ENCODE data around the gene SEMA5A.
A peak's percentile ranks its signal among the peaks of the same experiment; 100 is the strongest.

The SEMA5A gene

GRCh38 chr5:9477537-9477936, 68.3 kb downstream of the SEMA5A start:
- no peak for DNase-seq (ENCODE audit: low read depth)

- no peak for DNase-seq (ENCODE audit: low read depth)
Measured at GRCh38 chr5:9474219-9475002, 71.5 kb downstream of the SEMA5A start.

- DNase-seq (ENCODE audit: low read depth) = peak; percentile 69
Measured at GRCh38 chr5:9473624-9474023, 72.3 kb downstream of the SEMA5A start.

- DNase-seq (ENCODE audit: low read depth) = no peak
Measured at GRCh38 chr5:9470410-9470809, 75.5 kb downstream of the SEMA5A start.

GRCh38 chr5:9468060-9468388, 77.9 kb downstream of the SEMA5A start:
- peak; percentile 94 for DNase-seq (ENCODE audit: low read depth)

GRCh38 chr5:9467199-9468059, 78.4 kb downstream of the SEMA5A start:
- no peak for DNase-seq (ENCODE audit: low read depth)

- peak; percentile 29 for DNase-seq (ENCODE audit: low read depth)
Measured at GRCh38 chr5:9466697-9467096, 79.2 kb downstream of the SEMA5A start.

GRCh38 chr5:9464478-9464877, 81.4 kb downstream of the SEMA5A start:
- DNase-seq (ENCODE audit: low read depth) = no peak

GRCh38 chr5:9462109-9462508, 83.8 kb downstream of the SEMA5A start:
- DNase-seq (ENCODE audit: low read depth) = no peak

GRCh38 chr5:9460885-9461645, 84.8 kb downstream of the SEMA5A start:
- no peak for DNase-seq (ENCODE audit: low read depth)

- peak; percentile 89 for DNase-seq (ENCODE audit: low read depth)
Measured at GRCh38 chr5:9456435-9457042, 89.3 kb downstream of the SEMA5A start.

- DNase-seq (ENCODE audit: low read depth) = no peak
Measured at GRCh38 chr5:9455826-9456434, 89.9 kb downstream of the SEMA5A start.

GRCh38 chr5:9454491-9454890, 91.4 kb downstream of the SEMA5A start:
- DNase-seq (ENCODE audit: low read depth) = no peak

GRCh38 chr5:9454012-9454481, 91.8 kb downstream of the SEMA5A start:
- peak; percentile 82 for DNase-seq (ENCODE audit: low read depth)

- DNase-seq (ENCODE audit: low read depth) = no peak
Measured at GRCh38 chr5:9453480-9454011, 92.3 kb downstream of the SEMA5A start.

- DNase-seq (ENCODE audit: low read depth) = no peak
Measured at GRCh38 chr5:9452181-9452580, 93.7 kb downstream of the SEMA5A start.

GRCh38 chr5:9451037-9451436, 94.8 kb downstream of the SEMA5A start:
- DNase-seq (ENCODE audit: low read depth) = no peak

- DNase-seq (ENCODE audit: low read depth) = peak; percentile 57
Measured at GRCh38 chr5:9447691-9448090, 98.2 kb downstream of the SEMA5A start.

GRCh38 chr5:9445826-9446388, 100.0 kb downstream of the SEMA5A start:
- DNase-seq (ENCODE audit: low read depth) = peak; percentile 41

GRCh38 chr5:9444346-9444745, 101.5 kb downstream of the SEMA5A start:
- DNase-seq (ENCODE audit: low read depth) = no peak

- DNase-seq (ENCODE audit: low read depth) = peak; percentile 53
Measured at GRCh38 chr5:9441610-9442009, 104.3 kb downstream of the SEMA5A start.

Measured in EH (cell line).